SK-N-SH (cell line): ENCODE measurements around the gene RALGDS. TPM values are rescaled to one million over a fixed set of nuclear protein-coding genes. Genes with fewer than 3 reads are reported as not detected.

ENCODE experiments used
- CTCF ChIA-PET: fragments of 300-600, 350-600 bp; formaldehyde crosslinking; extraction: SDS; loops from one replicate; lab custom pipeline; 2021; lab: Yijun Ruan, JAX
- POLR2A ChIA-PET: fragments of 350-600 bp; sonication (Branson Sonifier 250); formaldehyde crosslinking; extraction: SDS; loops from one replicate; lab custom pipeline; 2020; ENCODE audit warnings: antibody characterized with exemption, inconsistent platforms; lab: Yijun Ruan, JAX
- DNase-seq: peaks from one replicate; pipeline ENCODE4 v3.0.0; 2012
- H2AFZ ChIP-seq: fragments of 200-600 bp; sonication (generic); 2 replicates; pipeline ENCODE4 v1.8.1; 2016; ENCODE audit warnings: antibody characterized with exemption, mild to moderate bottlenecking, low read depth
- H3F3A ChIP-seq: fragments of 200-600 bp; sonication (generic); replicated peaks from 2 replicates; pipeline ENCODE3; 2016; ENCODE audit warnings: antibody characterized with exemption, mild to moderate bottlenecking; ENCODE audit not compliant: insufficient read depth
- H3K27ac ChIP-seq, 2 experiments: fragments of 200-500 bp in 1 of 2; fragments of 200-600 bp in 1 of 2; sonication (Bioruptor generic) in 1 of 2; sonication (generic), shearing (Covaris generic) in 1 of 2; 2 replicates each; pipeline versions ENCODE4 v1.5.1 to v1.6.1; 2014 to 2016; ENCODE audit warnings: low read depth in 2 of 2, inconsistent platforms in 1 of 2, low read length in 1 of 2, mild to moderate bottlenecking in 1 of 2, mixed read lengths in 1 of 2
- H3K27me3 ChIP-seq: fragments of 200-600 bp; sonication (generic), shearing (Covaris generic); 2 replicates; pipeline ENCODE4 v1.6.1; 2016; ENCODE audit warnings: mixed run types; ENCODE audit not compliant: insufficient read depth
- H3K36me3 ChIP-seq, 2 experiments: fragments of 200-500 bp in 1 of 2; fragments of 200-600 bp in 1 of 2; sonication (Bioruptor generic) in 1 of 2; sonication (generic) in 1 of 2; replicated peaks in 1 of 2; 2 replicates each; pipeline versions ENCODE3 to v1.5.1; 2014 to 2016; ENCODE audit warnings: low read length in 1 of 2, mild to moderate bottlenecking in 1 of 2; ENCODE audit not compliant: insufficient read depth in 2 of 2, control insufficient read depth in 1 of 2
- H3K4me1 ChIP-seq, 2 experiments: fragments of 200-500 bp in 1 of 2; fragments of 200-600 bp in 1 of 2; sonication (Bioruptor generic) in 1 of 2; sonication (generic), shearing (Covaris generic) in 1 of 2; 2 replicates each; pipeline versions ENCODE4 v1.5.1 to v1.6.1; 2014 to 2016; ENCODE audit warnings: low read depth in 1 of 2, low read length in 1 of 2, mixed run types in 1 of 2; ENCODE audit not compliant: insufficient read depth in 2 of 2, control insufficient read depth in 1 of 2
- H3K4me2 ChIP-seq: fragments of 200-600 bp; sonication (generic), shearing (Covaris generic); 2 replicates; pipeline ENCODE4 v1.6.1; 2017; ENCODE audit warnings: mixed run types
- H3K4me3 ChIP-seq, 2 experiments: fragments of 200-500 bp in 1 of 2; fragments of 200-600 bp in 1 of 2; sonication (Bioruptor generic) in 1 of 2; sonication (generic), shearing (Covaris generic) in 1 of 2; 2 replicates each; pipeline versions ENCODE4 v1.5.1 to v1.8.1; 2014 to 2016; ENCODE audit warnings: low read depth in 2 of 2, inconsistent platforms in 1 of 2, low read length in 1 of 2, mild to moderate bottlenecking in 1 of 2, mixed read lengths in 1 of 2, moderate library complexity in 1 of 2
- H3K79me2 ChIP-seq: fragments of 200-600 bp; sonication (generic); 2 replicates; pipeline ENCODE4 v1.8.1; 2017; ENCODE audit warnings: mild to moderate bottlenecking; ENCODE audit not compliant: insufficient read depth
- H3K9ac ChIP-seq: fragments of 200-600 bp; sonication (generic); 2 replicates; pipeline ENCODE4 v1.6.1; 2017; ENCODE audit warnings: mixed run types
- H3K9me2 ChIP-seq: fragments of 200-600 bp; sonication (generic); 2 replicates; pipeline ENCODE4 v1.6.1; 2017; ENCODE audit warnings: mixed run types
- H3K9me3 ChIP-seq: fragments of 200-600 bp; sonication (generic); 2 replicates; pipeline ENCODE4 v1.6.1; 2017; ENCODE audit warnings: mixed run types, mild to moderate bottlenecking, moderate library complexity
- H4K20me1 ChIP-seq: fragments of 200-600 bp; sonication (generic); 2 replicates; pipeline ENCODE4 v1.6.1; 2017; ENCODE audit warnings: mild to moderate bottlenecking, mixed run types; ENCODE audit not compliant: insufficient read depth
- ELF1 ChIP-seq: IDR thresholded peaks from 2 replicates; pipeline ENCODE4 v1.4.0; 2012
- EP300 ChIP-seq, 2 experiments: IDR thresholded peaks; 2 replicates each; pipeline versions ENCODE4 v1.4.0 to v1.6.1; 2012; ENCODE audit warnings: borderline replicate concordance in 1 of 2, low read depth in 1 of 2, low read length in 1 of 2
- EZH2phosphoT487 ChIP-seq: fragments of 200-600 bp; sonication (generic); IDR thresholded peaks from 2 replicates; pipeline ENCODE4 v1.6.1; 2017; ENCODE audit warnings: low read depth, mixed run types, mild to moderate bottlenecking, antibody characterized with exemption, moderate library complexity, borderline replicate concordance
- FOSL2 ChIP-seq: IDR thresholded peaks from 2 replicates; pipeline ENCODE4 v1.4.0; 2012; ENCODE audit warnings: low read depth, mild to moderate bottlenecking, moderate library complexity, borderline replicate concordance
- GATA2 ChIP-seq: sonication (generic); formaldehyde crosslinking; IDR thresholded peaks from 2 replicates; pipeline ENCODE4 v1.5.0; 2020; ENCODE audit warnings: mild to moderate bottlenecking, missing genetic modification reagents
- MAX ChIP-seq: IDR thresholded peaks from 2 replicates; pipeline ENCODE4 v1.4.0; 2012; ENCODE audit warnings: low read depth
- MEF2A ChIP-seq: IDR thresholded peaks from 2 replicates; pipeline ENCODE4 v1.4.0; 2012; ENCODE audit warnings: low read depth, borderline replicate concordance
- MXI1 ChIP-seq: IDR thresholded peaks from 2 replicates; pipeline ENCODE4 v1.6.1; 2012; ENCODE audit warnings: mild to moderate bottlenecking, low read depth, low read length, improper control_type of control experiment
- NFIC ChIP-seq: IDR thresholded peaks from 2 replicates; pipeline ENCODE4 v1.4.0; 2012; ENCODE audit warnings: borderline replicate concordance
- RAD21 ChIP-seq: IDR thresholded peaks from 2 replicates; pipeline ENCODE4 v1.6.1; 2012; ENCODE audit warnings: mild to moderate bottlenecking, low read length
- REST ChIP-seq: IDR thresholded peaks from 2 replicates; pipeline ENCODE4 v1.6.1; 2012; ENCODE audit warnings: mild to moderate bottlenecking, low read depth, low read length, moderate library complexity
- RFX5 ChIP-seq: IDR thresholded peaks from 2 replicates; pipeline ENCODE4 v1.6.1; 2012; ENCODE audit warnings: mild to moderate bottlenecking, improper control_type of control experiment, low read length
- SMC3 ChIP-seq: IDR thresholded peaks from 2 replicates; pipeline ENCODE4 v1.6.1; 2012; ENCODE audit warnings: low read depth, low read length, improper control_type of control experiment
- TCF12 ChIP-seq: IDR thresholded peaks from 2 replicates; pipeline ENCODE4 v1.4.0; 2012
- WGBS: methylation state at CpG from one replicate; pipeline ENCODE4 v1.1.6; 2017; ENCODE audit warnings: low lambda C conversion rate; 5-methylcytosine and 5-hydroxymethylcytosine counted together
- polyA plus RNA-seq, 3 experiments: library from polyadenylated mRNA; depleted of rRNA; stranded (reverse); fragments of >200 nt; gene quantifications; 2 replicates each; pipeline ENCODE4 v1.2.3, GENCODE V29; 2012
- TF ChIP-seq, protein P1 (sequence below): IDR thresholded peaks from 2 replicates; pipeline ENCODE4 v1.4.0; 2012; ENCODE audit warnings: low read depth, borderline replicate concordance
- TF ChIP-seq, protein P2 (sequence below): fragments of 200-600 bp; sonication (generic); IDR thresholded peaks from 2 replicates; pipeline ENCODE4 v1.6.1; 2017; ENCODE audit warnings: antibody characterized with exemption, mild to moderate bottlenecking, moderate library complexity

Gene RALGDS
- polyA plus RNA-seq, 1 of the 3 experiments (the other 2 are of a cell fraction) = 64.7 TPM

DNA sequence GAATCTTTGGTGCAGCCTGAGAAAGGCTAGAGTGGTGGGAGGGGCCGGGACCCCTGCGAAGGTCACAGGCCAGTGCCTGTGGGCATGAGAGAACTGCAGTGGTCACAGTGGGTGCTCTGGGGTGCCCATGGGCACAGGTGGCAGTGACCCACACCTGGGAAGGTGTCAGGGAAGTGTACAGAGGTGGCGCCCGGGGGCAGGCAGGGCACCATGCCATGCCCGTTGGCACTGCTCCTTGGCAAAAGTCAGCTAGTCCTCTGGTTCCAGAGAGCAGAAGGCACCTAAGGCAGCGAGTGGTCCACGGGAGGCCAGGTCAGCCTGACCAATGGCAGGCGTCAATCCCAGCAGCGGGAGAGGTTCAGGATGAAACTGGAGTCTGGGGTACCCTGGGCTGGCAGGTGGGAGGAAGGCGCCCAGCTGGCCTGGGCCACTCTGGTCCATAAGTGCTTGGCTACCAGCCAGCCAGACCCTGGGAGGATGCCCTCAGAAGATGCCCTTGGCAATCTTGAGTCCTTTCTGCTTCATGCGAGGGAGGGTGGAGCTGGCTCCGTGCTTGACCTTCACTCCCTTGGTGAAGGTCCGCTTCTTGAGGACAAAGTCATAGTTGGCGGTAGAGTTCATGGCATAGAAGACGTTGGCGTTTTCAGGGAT is 22.8 kb downstream of the RALGDS start (continued):
- TF ChIP-seq, protein P1, sequence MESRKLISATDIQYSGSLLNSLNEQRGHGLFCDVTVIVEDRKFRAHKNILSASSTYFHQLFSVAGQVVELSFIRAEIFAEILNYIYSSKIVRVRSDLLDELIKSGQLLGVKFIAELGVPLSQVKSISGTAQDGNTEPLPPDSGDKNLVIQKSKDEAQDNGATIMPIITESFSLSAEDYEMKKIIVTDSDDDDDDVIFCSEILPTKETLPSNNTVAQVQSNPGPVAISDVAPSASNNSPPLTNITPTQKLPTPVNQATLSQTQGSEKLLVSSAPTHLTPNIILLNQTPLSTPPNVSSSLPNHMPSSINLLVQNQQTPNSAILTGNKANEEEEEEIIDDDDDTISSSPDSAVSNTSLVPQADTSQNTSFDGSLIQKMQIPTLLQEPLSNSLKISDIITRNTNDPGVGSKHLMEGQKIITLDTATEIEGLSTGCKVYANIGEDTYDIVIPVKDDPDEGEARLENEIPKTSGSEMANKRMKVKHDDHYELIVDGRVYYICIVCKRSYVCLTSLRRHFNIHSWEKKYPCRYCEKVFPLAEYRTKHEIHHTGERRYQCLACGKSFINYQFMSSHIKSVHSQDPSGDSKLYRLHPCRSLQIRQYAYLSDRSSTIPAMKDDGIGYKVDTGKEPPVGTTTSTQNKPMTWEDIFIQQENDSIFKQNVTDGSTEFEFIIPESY = no peak
- no peak for TF ChIP-seq ELF1
- TF ChIP-seq, protein P2, sequence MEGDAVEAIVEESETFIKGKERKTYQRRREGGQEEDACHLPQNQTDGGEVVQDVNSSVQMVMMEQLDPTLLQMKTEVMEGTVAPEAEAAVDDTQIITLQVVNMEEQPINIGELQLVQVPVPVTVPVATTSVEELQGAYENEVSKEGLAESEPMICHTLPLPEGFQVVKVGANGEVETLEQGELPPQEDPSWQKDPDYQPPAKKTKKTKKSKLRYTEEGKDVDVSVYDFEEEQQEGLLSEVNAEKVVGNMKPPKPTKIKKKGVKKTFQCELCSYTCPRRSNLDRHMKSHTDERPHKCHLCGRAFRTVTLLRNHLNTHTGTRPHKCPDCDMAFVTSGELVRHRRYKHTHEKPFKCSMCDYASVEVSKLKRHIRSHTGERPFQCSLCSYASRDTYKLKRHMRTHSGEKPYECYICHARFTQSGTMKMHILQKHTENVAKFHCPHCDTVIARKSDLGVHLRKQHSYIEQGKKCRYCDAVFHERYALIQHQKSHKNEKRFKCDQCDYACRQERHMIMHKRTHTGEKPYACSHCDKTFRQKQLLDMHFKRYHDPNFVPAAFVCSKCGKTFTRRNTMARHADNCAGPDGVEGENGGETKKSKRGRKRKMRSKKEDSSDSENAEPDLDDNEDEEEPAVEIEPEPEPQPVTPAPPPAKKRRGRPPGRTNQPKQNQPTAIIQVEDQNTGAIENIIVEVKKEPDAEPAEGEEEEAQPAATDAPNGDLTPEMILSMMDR = no peak
- no peak for TF ChIP-seq TCF12
- TF ChIP-seq EZH2phosphoT487 = no peak
- TF ChIP-seq GATA2 (CRISPR knock-in tag) = no peak
- TF ChIP-seq, all 33 proteins: peak for 0

DNA sequence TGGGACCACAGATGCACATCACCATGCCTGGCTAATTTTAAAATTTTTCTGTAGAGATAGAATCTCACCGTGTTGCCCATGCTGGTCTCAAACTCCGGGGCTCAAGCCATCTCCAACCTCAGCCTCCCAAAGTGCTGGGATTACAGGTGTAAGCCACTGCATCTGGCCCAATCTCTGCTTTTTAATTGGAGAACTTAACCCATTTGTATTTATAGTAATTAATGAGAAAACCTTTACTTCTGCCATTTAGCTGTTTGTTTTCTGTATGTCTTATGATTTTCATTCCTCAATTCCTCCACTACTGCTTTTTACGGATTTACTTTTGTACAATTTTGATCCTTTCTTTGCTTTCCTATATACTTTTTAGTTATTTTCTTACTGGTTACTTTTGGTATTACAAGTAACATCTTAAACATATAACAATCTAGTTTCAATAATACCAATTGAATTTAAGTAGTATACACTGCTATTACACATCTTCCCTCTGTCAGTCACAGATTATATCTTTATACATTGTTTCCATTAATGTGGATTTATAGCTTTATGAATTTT is 26.1 kb downstream of the RALGDS start:
- H3K36me3 ChIP-seq = peaks cover 29 to 33% of the 10 kb centered on the region in 2 experiments
- WGBS = 51% methylated on average over 3 of the region's 3 CpGs
- H3K27ac ChIP-seq = no peak overlapping the region
- H2AFZ ChIP-seq = no peak overlapping the region
- DNase-seq = no peak
- no peaks in the 10 kb centered on the region for H4K20me1 ChIP-seq
- H3K27me3 ChIP-seq = no peaks in the 10 kb centered on the region
- ChIA-PET POLR2A (no interaction called here), CTCF (interaction anchor here (1.0 to 30.3 kb wide), 5 partner anchors 8 to 59 kb away, joined by 3 to 810 read pairs (median 5); no protein-coding TSS in a partner anchor)
- no peaks in the 10 kb centered on the region for H3K79me2 ChIP-seq
- no peak overlapping the region for H3K4me2 ChIP-seq
- H3F3A ChIP-seq = peaks cover 6% of the 10 kb centered on the region
- H3K4me3 ChIP-seq = no peak overlapping the region
- H3K4me1 ChIP-seq = peaks cover 0 to 13% of the 10 kb centered on the region in 2 experiments; a peak in 2 of 4 replicates
- H3K9ac ChIP-seq = no peak overlapping the region
- H3K9me3 ChIP-seq = peaks cover 9% of the 10 kb centered on the region; the same call in 1 of the 2 replicates
- H3K9me2 ChIP-seq = no peaks in the 10 kb centered on the region
- no peak for TF ChIP-seq REST
- no peak for TF ChIP-seq EP300 (IDR thresholded peaks at IDR 0.05; ENCODE audit: borderline replicate concordance in 1 of 2, low read depth in 1 of 2, low read length in 1 of 2)
- TF ChIP-seq NFIC = no peak
- no peak for TF ChIP-seq SMC3
- TF ChIP-seq TCF12 = no peak
- no peak for TF ChIP-seq MAX
- TF ChIP-seq RFX5 = no peak
- TF ChIP-seq FOSL2 = no peak
- TF ChIP-seq EZH2phosphoT487 = no peak
- TF ChIP-seq RAD21 = no peak
- TF ChIP-seq MXI1 = no peak
- no peak for TF ChIP-seq MEF2A
- TF ChIP-seq, protein P1 = no peak
- TF ChIP-seq, protein P2 = no peak; the same call in 1 of the 2 replicates
